Trophoblast cell (in vitro differentiated cells and primary cell): ENCODE results near the gene BCORL1.

Source experiments
- DNase-seq, 2 donors: peaks; one replicate each; pipeline ENCODE4 v3.0.0-alpha.2; 2016
- H2AFZ ChIP-seq: 2 replicates; pipeline ENCODE4 v1.6.1; 2013; ENCODE audit warnings: low read length, moderate library complexity, mild to moderate bottlenecking; ENCODE audit not compliant: insufficient read depth, poor library complexity
- H2AK5ac ChIP-seq: 2 replicates; pipeline ENCODE4 v1.6.1; 2013; ENCODE audit warnings: mild to moderate bottlenecking, low read length
- H2BK120ac ChIP-seq: 2 replicates; pipeline ENCODE4 v1.6.1; 2013; ENCODE audit warnings: low read length, mild to moderate bottlenecking, moderate library complexity; ENCODE audit not compliant: insufficient read depth, poor library complexity
- H2BK12ac ChIP-seq: 2 replicates; pipeline ENCODE4 v1.6.1; 2013; ENCODE audit warnings: mild to moderate bottlenecking, low read length, moderate library complexity
- H2BK5ac ChIP-seq: 2 replicates; pipeline ENCODE4 v1.6.1; 2013; ENCODE audit warnings: low read length, low read depth, moderate library complexity, mild to moderate bottlenecking; ENCODE audit not compliant: poor library complexity
- H3K14ac ChIP-seq: 2 replicates; pipeline ENCODE4 v1.6.1; 2013; ENCODE audit warnings: mild to moderate bottlenecking, low read length
- H3K18ac ChIP-seq: 2 replicates; pipeline ENCODE4 v1.6.1; 2013; ENCODE audit warnings: mild to moderate bottlenecking, low read length
- H3K23ac ChIP-seq: 2 replicates; pipeline ENCODE4 v1.6.1; 2013; ENCODE audit warnings: low read length
- H3K27ac ChIP-seq: 2 replicates; pipeline ENCODE4 v1.5.1; 2013; ENCODE audit warnings: low read depth, mild to moderate bottlenecking, inconsistent platforms, low read length, moderate library complexity
- H3K27me3 ChIP-seq: 2 replicates; pipeline ENCODE4 v1.6.1; 2013; ENCODE audit warnings: inconsistent platforms, mild to moderate bottlenecking, low read length, moderate library complexity; ENCODE audit not compliant: insufficient read depth
- H3K36me3 ChIP-seq, 2 experiments: 1 replicate in 1 of 2; 2 replicates in 1 of 2; pipeline ENCODE4 v1.6.1; 2013; ENCODE audit warnings: low read length in 2 of 2, mild to moderate bottlenecking in 2 of 2, moderate library complexity in 1 of 2; ENCODE audit not compliant: insufficient read depth in 2 of 2, control insufficient read depth in 1 of 2
- H3K4ac ChIP-seq: 2 replicates; pipeline ENCODE4 v1.6.1; 2013; ENCODE audit warnings: low read depth, mild to moderate bottlenecking, low read length, moderate library complexity
- H3K4me1 ChIP-seq, 2 experiments: 1 replicate in 1 of 2; 2 replicates in 1 of 2; pipeline ENCODE4 v1.6.1; 2013; ENCODE audit warnings: low read length in 2 of 2, mild to moderate bottlenecking in 2 of 2, moderate library complexity in 1 of 2; ENCODE audit not compliant: insufficient read depth in 2 of 2, control insufficient read depth in 1 of 2
- H3K4me2 ChIP-seq: 2 replicates; pipeline ENCODE4 v1.6.1; 2013; ENCODE audit warnings: inconsistent platforms, mild to moderate bottlenecking, low read length, moderate library complexity
- H3K4me3 ChIP-seq: 2 replicates; pipeline ENCODE4 v1.5.1; 2013; ENCODE audit warnings: mild to moderate bottlenecking, low read depth, low read length, inconsistent platforms
- H3K79me1 ChIP-seq: one replicate; pipeline ENCODE4 v1.6.1; 2013; ENCODE audit warnings: low read length
- H3K79me2 ChIP-seq: 2 replicates; pipeline ENCODE4 v1.6.1; 2013; ENCODE audit warnings: low read length, mild to moderate bottlenecking; ENCODE audit not compliant: control insufficient read depth, insufficient read depth, poor library complexity
- H3K9ac ChIP-seq: 2 replicates; pipeline ENCODE4 v1.6.1; 2013; ENCODE audit warnings: mild to moderate bottlenecking, low read length
- H3K9me3 ChIP-seq: 2 replicates; pipeline ENCODE4 v1.6.1; 2013; ENCODE audit warnings: low read depth, mild to moderate bottlenecking, control low read depth, inconsistent platforms, low read length; ENCODE audit not compliant: insufficient read depth
- H4K12ac ChIP-seq: 2 replicates; pipeline ENCODE4 v1.6.1; 2013; ENCODE audit warnings: low read depth, mild to moderate bottlenecking, low read length, moderate library complexity
- H4K8ac ChIP-seq: 2 replicates; pipeline ENCODE4 v1.6.1; 2013; ENCODE audit warnings: low read depth, mild to moderate bottlenecking, low read length, moderate library complexity
- H4K91ac ChIP-seq: one replicate; pipeline ENCODE4 v1.6.1; 2013; ENCODE audit warnings: low read depth, mild to moderate bottlenecking, low read length, moderate library complexity
- WGBS: extraction: QIAGEN DNeasy Blood & Tissue Kit; methylation state at CpG from one replicate; pipeline ENCODE4 v1.1.7; 2013; ENCODE audit warnings: missing lambda C conversion rate; ENCODE audit not compliant: insufficient read length, insufficient coverage; ENCODE audit errors: extremely low coverage; 5-methylcytosine and 5-hydroxymethylcytosine counted together

BCORL1 gene

DNA sequence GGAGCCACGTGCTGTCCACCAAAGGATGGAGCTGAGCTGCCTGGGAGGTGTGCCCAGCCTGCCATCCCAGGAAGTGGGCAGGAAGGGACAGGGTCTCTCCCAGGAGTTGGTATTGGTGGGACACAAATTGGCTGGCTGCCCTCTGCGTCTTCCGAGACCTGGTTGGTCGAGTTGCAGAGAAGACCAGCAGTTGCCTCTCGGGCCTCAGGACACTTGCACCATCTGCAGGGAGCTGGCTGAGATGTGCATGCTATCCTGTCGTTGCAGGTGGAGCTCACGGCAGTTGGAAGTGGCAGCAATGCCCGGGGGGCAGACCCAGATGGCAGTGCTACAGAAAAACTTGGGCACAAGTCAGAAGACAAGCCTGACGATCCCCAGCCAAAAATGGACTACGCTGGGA lies 30.2 kb downstream of the BCORL1 start:
- DNase-seq: no peak
- Histone ChIP-seq H3K18ac (no peak overlapping the region), H3K36me3 (peaks cover 51 to 52% of the 10 kb centered on the region in 2 experiments), H3K27ac (no peak overlapping the region), H2BK5ac (no peak overlapping the region), H3K4me3 (no peak overlapping the region), H4K12ac (no peak overlapping the region), H2BK12ac (no peak overlapping the region), H2AK5ac (no peak overlapping the region), H3K27me3 (no peaks in the 10 kb centered on the region), H2AFZ (no peak overlapping the region), H3K79me1 (no peaks in the 10 kb centered on the region), H3K9me3 (no peaks in the 10 kb centered on the region), H3K14ac (no peak overlapping the region), H3K4me1 (no peaks in the 10 kb centered on the region), H3K4ac (no peak overlapping the region), H3K9ac (no peak overlapping the region), H2BK120ac (no peak overlapping the region), H3K23ac (no peak overlapping the region), H3K4me2 (no peak overlapping the region), H4K8ac (no peak overlapping the region), H4K91ac (no peak overlapping the region), H3K79me2 (no peaks in the 10 kb centered on the region)
- no CpG with 5 or more reads among the region's 10 CpGs for WGBS

DNA sequence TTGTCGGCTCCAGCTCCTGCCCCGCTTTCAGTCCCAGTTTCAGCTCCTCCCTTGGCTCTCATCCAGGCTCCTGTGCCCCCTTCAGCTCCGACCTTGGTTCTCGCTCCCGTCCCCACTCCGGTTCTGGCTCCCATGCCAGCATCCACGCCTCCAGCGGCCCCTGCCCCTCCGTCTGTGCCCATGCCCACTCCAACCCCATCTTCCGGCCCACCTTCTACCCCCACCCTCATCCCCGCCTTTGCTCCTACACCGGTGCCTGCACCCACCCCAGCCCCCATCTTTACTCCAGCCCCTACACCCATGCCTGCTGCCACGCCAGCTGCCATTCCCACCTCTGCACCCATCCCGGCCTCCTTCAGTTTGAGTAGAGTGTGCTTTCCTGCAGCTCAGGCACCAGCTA lies 31.2 kb downstream of the BCORL1 start:
- no peak overlapping the region for H3K14ac ChIP-seq
- no CpG with 5 or more reads among the region's 14 CpGs for WGBS
- H2BK120ac ChIP-seq: no peak overlapping the region
- H3K27ac ChIP-seq: no peak overlapping the region
- H3K27me3 ChIP-seq: no peaks in the 10 kb centered on the region
- no peaks in the 10 kb centered on the region for H3K4me1 ChIP-seq
- no peak overlapping the region for H4K12ac ChIP-seq
- H3K4me3 ChIP-seq: no peak overlapping the region
- no peak overlapping the region for H4K91ac ChIP-seq
- no peaks in the 10 kb centered on the region for H3K79me1 ChIP-seq
- no peak overlapping the region for H2BK12ac ChIP-seq
- no peaks in the 10 kb centered on the region for H3K79me2 ChIP-seq
- no peak overlapping the region for H3K4me2 ChIP-seq
- no peak for DNase-seq
- no peak overlapping the region for H3K4ac ChIP-seq
- no peak overlapping the region for H2AFZ ChIP-seq
- no peak overlapping the region for H3K18ac ChIP-seq
- H2AK5ac ChIP-seq: no peak overlapping the region
- no peak overlapping the region for H4K8ac ChIP-seq
- H3K23ac ChIP-seq: no peak overlapping the region
- H3K9ac ChIP-seq: no peak overlapping the region
- peaks cover 50% of the 10 kb centered on the region in 2 experiments for H3K36me3 ChIP-seq
- H2BK5ac ChIP-seq: no peak overlapping the region
- H3K9me3 ChIP-seq: no peaks in the 10 kb centered on the region

DNA sequence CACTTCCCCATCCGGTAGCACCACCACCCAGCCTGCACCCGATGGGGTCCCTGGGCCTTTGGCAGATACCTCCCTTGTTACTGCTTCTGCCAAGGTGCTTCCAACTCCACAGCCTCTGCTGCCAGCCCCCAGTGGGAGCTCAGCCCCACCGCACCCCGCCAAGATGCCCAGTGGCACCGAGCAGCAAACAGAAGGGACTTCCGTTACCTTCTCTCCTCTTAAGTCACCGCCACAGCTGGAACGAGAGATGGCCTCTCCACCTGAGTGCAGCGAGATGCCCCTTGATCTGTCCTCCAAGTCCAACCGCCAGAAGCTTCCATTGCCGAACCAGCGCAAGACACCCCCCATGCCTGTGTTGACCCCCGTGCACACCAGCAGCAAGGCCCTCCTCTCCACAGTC lies 31.9 kb downstream of the BCORL1 start:
- Histone ChIP-seq H3K4ac (no peak overlapping the region), H2AK5ac (no peak overlapping the region), H3K9ac (no peak overlapping the region), H2BK120ac (no peak overlapping the region), H2BK5ac (no peak overlapping the region), H3K79me1 (no peaks in the 10 kb centered on the region), H3K9me3 (no peaks in the 10 kb centered on the region), H3K18ac (no peak overlapping the region), H2BK12ac (no peak overlapping the region), H3K14ac (no peak overlapping the region), H3K27ac (no peak overlapping the region), H4K91ac (no peak overlapping the region), H3K4me2 (no peak overlapping the region), H3K36me3 (peaks cover 47 to 48% of the 10 kb centered on the region in 2 experiments), H4K8ac (no peak overlapping the region), H3K4me3 (no peak overlapping the region), H3K27me3 (no peaks in the 10 kb centered on the region), H3K23ac (no peak overlapping the region), H3K79me2 (no peaks in the 10 kb centered on the region), H3K4me1 (no peaks in the 10 kb centered on the region), H2AFZ (no peak overlapping the region), H4K12ac (no peak overlapping the region)
- DNase-seq: no peak
- WGBS: no CpG with 5 or more reads among the region's 13 CpGs

DNA sequence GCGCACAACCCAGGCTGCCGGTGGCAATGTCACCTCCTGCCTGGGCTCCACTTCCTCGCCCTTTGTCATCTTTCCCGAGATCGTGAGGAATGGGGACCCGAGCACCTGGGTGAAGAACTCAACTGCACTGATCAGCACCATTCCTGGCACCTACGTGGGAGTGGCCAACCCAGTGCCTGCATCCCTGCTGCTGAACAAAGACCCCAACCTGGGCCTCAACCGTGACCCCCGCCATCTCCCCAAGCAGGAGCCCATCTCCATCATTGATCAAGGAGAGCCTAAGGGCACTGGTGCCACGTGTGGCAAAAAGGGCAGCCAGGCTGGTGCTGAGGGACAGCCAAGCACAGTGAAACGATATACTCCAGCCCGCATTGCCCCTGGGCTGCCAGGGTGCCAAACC lies 32.3 kb downstream of the BCORL1 start:
- H4K8ac ChIP-seq: no peak overlapping the region
- no peaks in the 10 kb centered on the region for H3K27me3 ChIP-seq
- no peak overlapping the region for H2BK5ac ChIP-seq
- no peak overlapping the region for H3K23ac ChIP-seq
- H4K91ac ChIP-seq: no peak overlapping the region
- no peak overlapping the region for H4K12ac ChIP-seq
- peaks cover 47 to 49% of the 10 kb centered on the region in 2 experiments for H3K36me3 ChIP-seq
- H2BK12ac ChIP-seq: no peak overlapping the region
- no peaks in the 10 kb centered on the region for H3K79me1 ChIP-seq
- WGBS: no CpG with 5 or more reads among the region's 12 CpGs
- no peak overlapping the region for H3K4me2 ChIP-seq
- H3K27ac ChIP-seq: no peak overlapping the region
- no peak overlapping the region for H2BK120ac ChIP-seq
- no peak overlapping the region for H3K18ac ChIP-seq
- no peaks in the 10 kb centered on the region for H3K4me1 ChIP-seq
- no peak overlapping the region for H2AFZ ChIP-seq
- no peak overlapping the region for H2AK5ac ChIP-seq
- no peaks in the 10 kb centered on the region for H3K9me3 ChIP-seq
- H3K79me2 ChIP-seq: no peaks in the 10 kb centered on the region
- no peak overlapping the region for H3K9ac ChIP-seq
- no peak overlapping the region for H3K14ac ChIP-seq
- H3K4ac ChIP-seq: no peak overlapping the region
- no peak for DNase-seq
- H3K4me3 ChIP-seq: no peak overlapping the region
